ENCODE data around the gene SFMBT1. TPM values are rescaled to one million over a fixed set of nuclear protein-coding genes. Genes with fewer than 3 reads are reported as not detected.
A peak's percentile ranks its signal among the peaks of the same experiment; 100 is the strongest.

Gene SFMBT1
- total RNA-seq, 1 donor: 34.1 TPM

- no peak overlapping the region for H3K4me3 ChIP-seq (ENCODE audit: low read length)
Observed at GRCh38 chr3:53078656-53079055, 32.8 kb upstream of the SFMBT1 start.

DNA sequence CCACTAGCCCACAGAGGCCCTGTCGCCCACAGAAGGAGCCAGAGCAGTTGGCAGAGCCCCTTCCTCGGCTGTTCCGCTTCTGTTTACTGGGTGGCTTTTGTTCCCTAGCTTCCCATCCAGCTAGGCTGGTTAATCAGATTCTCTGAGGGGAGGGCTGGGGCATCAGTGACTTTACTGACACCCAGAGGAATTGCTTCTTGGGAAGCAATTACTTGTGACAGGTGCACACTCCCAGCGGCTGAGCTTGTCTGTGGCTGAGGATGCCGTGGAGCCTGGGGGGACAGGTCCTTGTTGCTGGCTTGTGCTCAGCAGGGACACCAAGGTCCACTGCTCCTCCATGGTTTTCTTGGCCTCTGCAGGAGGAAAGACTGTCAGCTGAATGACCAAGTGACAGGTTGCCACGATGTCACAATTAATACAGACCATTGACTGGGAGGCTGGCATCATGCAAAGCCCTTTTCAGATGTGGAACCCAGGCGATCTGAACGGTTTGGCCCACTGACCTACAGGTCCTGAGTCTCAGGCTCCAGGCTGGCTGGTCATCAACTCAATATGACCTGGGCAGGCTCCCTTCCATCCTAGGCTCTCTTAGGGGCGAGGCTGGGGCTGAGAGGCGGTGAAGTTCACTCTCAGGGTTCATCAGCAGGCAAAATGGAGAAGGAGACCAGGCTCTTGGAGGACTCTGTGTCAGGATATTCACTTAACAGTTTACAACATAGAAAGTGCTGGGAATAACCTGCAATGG is 31.8 kb upstream of the SFMBT1 start:
- Histone ChIP-seq H3K9me3 (ENCODE audit: low read depth, low read length) (no peaks in the 10 kb centered on the region), H3K27me3 (ENCODE audit: insufficient read depth, low read length) (no peaks in the 10 kb centered on the region), H3K4me3 (ENCODE audit: low read length) (no peak overlapping the region), H3K4me1 (ENCODE audit: insufficient read depth, low read length) (peaks cover 5% of the 10 kb centered on the region)

More at GRCh38 chr3:53078656-53079055, 32.8 kb upstream of the SFMBT1 start:
- Histone ChIP-seq H3K27me3 (ENCODE audit: insufficient read depth, low read length) (no peaks in the 10 kb centered on the region), H3K4me1 (ENCODE audit: insufficient read depth, low read length) (peaks cover under 1% of the 10 kb centered on the region), H3K9me3 (ENCODE audit: low read depth, low read length) (no peaks in the 10 kb centered on the region)

DNA sequence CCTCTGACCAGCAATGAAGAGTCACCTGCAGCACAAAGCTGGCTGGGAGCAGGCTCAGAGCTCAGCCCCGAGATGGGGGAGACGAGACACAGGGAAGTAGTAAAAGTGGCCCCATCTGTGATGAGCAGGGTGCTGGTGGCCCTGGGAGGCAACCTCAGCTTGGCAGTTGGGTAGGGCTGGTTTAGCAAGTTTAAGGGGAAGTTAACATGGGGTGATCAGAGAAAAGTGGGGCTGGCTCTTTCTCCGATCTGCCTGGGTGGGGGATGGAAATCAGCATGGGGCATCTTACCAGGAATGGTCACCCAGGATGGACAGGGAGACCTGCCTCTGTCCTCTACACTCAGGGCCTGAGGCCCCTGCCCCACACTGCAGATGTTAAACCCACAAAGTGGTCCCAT is 29.9 kb upstream of the SFMBT1 start:
- Histone ChIP-seq H3K4me1 (ENCODE audit: insufficient read depth, low read length) (peaks cover 16% of the 10 kb centered on the region), H3K27me3 (ENCODE audit: insufficient read depth, low read length) (no peaks in the 10 kb centered on the region), H3K9me3 (ENCODE audit: low read depth, low read length) (no peaks in the 10 kb centered on the region), H3K4me3 (ENCODE audit: low read length) (no peak overlapping the region)

- Histone ChIP-seq H3K4me3 (ENCODE audit: low read length) (no peak overlapping the region), H3K4me1 (ENCODE audit: insufficient read depth, low read length) (peaks cover 16% of the 10 kb centered on the region), H3K27me3 (ENCODE audit: insufficient read depth, low read length) (no peaks in the 10 kb centered on the region), H3K9me3 (ENCODE audit: low read depth, low read length) (no peaks in the 10 kb centered on the region)
Observed at GRCh38 chr3:53074761-53075742, 29.2 kb upstream of the SFMBT1 start.

GRCh38 chr3:53074366-53074696 is 28.5 kb upstream of the SFMBT1 start:
- Histone ChIP-seq H3K27me3 (ENCODE audit: insufficient read depth, low read length) (no peaks in the 10 kb centered on the region), H3K4me1 (ENCODE audit: insufficient read depth, low read length) (peaks cover 16% of the 10 kb centered on the region), H3K4me3 (ENCODE audit: low read length) (no peak overlapping the region), H3K9me3 (ENCODE audit: low read depth, low read length) (no peaks in the 10 kb centered on the region)

DNA sequence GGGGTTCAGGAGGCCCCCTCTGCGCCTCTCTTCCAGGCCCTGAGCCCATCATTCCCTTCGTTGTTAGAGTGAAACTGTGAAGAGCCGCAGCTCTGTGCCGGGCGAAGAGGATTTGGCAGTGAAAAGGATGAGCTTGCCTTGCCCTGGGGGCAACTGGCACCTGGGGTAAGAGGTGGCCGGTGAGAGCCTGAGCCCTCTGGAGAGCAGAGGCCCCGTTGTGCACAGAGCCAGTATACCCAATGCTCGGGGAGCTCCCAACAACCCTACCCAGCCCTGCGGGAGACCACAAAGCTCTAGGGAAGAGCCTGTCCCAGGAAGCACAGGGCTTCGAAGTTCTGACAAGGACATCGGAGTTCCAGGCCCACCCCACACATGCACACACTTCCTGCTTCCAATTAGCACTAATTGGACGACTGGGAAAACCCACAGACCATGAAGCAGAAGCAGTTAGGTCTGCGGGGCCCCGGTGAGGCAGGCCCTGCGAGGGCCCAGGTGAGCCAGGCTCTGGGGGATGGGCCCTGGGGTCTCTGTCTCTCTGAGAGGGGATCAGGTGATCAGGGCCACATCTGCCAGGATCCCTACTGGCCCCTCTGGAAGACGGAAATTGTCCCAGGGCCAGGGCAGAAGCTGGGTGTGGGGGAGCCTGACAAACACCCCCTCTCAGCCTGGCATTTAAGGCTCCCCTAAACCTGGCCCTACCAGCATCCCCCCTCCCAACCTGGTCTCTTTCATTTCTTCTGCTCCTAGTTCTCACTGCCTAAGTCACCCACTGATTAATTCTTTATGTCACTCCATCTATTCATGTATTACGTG is 27.9 kb upstream of the SFMBT1 start:
- Histone ChIP-seq H3K4me1 (ENCODE audit: insufficient read depth, low read length) (peaks cover 16% of the 10 kb centered on the region), H3K9me3 (ENCODE audit: low read depth, low read length) (no peaks in the 10 kb centered on the region), H3K27me3 (ENCODE audit: insufficient read depth, low read length) (no peaks in the 10 kb centered on the region), H3K4me3 (ENCODE audit: low read length) (peak overlapping the region; percentile 56)

DNA sequence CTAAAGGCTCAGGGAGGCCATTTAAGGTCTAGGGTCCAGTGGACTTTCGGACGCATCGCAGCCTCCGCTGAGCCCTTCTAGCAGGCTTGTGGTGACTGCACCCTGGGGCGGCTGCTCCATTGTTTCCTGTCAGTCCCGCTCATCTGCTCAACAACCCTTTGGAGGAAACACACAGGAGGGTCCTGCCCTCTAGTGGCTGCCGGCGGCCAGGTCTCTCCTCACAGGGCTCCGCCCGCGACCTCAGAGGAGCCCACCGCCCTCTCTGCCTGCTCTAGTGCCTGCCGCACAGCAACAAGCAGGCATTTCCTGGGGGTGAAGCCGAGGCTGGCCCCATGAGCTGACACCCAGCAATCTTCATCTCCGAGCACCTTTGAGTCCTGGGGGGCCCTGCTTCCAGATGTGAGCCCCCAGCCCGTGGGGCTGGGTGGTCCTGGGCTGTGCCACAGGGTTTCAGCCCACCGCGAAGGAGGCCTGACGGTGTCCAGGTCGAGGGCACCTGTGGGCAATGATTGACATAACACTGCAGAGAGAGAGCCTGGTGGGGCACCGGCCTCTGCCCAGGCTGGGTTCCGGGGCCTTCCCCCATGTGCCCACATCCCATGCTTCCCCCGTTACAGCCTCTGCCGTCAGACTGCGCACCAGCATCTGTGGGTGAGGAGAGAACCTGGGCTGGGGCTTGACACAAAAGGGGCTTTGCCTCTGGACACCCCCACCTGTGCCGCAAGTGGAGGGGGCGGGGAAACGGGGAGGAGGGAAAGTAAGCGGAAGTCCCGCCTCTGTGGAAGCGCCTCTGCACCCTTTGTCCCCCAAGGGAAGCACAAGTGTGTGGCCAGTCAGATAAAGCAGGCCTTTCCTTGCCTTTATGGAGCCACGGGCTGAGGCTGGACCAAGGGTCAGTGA is 27.0 kb upstream of the SFMBT1 start:
- Histone ChIP-seq H3K9me3 (ENCODE audit: low read depth, low read length) (no peaks in the 10 kb centered on the region), H3K4me3 (ENCODE audit: low read length) (peak overlapping the region; percentile 56), H3K27me3 (ENCODE audit: insufficient read depth, low read length) (no peaks in the 10 kb centered on the region), H3K4me1 (ENCODE audit: insufficient read depth, low read length) (peaks cover 16% of the 10 kb centered on the region)

DNA sequence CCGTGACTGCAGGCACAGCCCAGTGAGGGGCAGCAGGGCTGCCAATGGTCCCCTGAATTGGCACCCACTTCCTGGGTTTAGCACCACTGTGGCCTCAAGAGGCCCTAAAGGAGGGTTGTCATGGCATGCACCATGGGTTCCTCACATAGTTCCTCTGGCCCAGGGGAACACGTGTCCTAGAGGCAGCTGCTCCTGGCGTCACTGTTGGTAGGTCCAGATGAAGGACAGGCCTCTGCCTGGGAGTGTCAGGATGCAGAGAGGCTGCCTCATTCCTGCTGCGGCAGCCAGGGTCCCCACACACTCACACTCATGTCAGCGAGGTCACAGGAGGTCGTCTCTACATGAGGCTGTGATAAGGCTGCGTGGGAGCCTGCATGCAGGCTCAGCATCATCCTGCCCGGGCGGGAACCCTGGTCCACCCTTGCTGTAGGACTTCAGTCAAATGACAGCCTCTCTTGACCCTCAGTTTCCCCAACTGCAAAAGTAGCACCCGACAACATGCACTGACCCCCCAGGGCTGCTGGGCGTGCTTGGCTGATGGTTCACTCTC is 26.1 kb upstream of the SFMBT1 start:
- Histone ChIP-seq H3K4me3 (ENCODE audit: low read length) (no peak overlapping the region), H3K27me3 (ENCODE audit: insufficient read depth, low read length) (no peaks in the 10 kb centered on the region), H3K9me3 (ENCODE audit: low read depth, low read length) (no peaks in the 10 kb centered on the region), H3K4me1 (ENCODE audit: insufficient read depth, low read length) (peaks cover 16% of the 10 kb centered on the region)

DNA sequence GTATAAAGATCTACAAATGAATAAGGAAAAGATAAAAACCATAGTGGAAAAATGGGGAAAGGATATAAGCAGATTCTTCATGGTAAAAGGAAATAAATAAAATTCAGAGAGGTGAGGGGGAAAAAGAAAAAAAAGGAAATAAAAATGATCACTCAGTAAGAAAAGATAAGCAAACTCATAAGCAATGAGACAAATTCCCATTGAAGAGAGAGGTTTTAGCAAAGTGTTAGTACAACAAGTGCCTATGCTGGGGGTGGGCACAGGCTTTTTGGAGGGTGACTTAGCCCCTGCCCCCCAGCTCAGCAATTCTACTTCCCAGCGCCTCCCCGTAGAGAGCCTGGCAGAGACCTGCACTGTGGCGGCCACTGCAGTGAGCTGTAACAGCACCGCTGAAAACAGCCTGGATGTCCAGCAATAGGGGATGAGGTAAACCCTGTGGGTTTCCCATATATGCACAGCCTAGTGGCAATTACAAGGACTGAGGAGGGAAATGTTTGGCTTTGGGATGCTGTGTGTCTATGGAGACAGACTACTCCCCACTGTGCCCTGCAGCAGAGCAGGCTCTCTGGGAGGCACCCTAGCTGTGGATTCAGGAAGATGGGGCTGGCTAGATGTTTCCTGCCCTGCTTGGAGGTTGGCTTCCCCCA is 23.7 kb upstream of the SFMBT1 start:
- Histone ChIP-seq H3K4me1 (ENCODE audit: insufficient read depth, low read length) (peaks cover 16% of the 10 kb centered on the region), H3K27me3 (ENCODE audit: insufficient read depth, low read length) (no peaks in the 10 kb centered on the region), H3K9me3 (ENCODE audit: low read depth, low read length) (no peaks in the 10 kb centered on the region), H3K4me3 (ENCODE audit: low read length) (no peak overlapping the region)

GRCh38 chr3:53068176-53068575 is 22.3 kb upstream of the SFMBT1 start:
- H3K9me3 ChIP-seq (ENCODE audit: low read depth, low read length): no peaks in the 10 kb centered on the region
- H3K4me3 ChIP-seq (ENCODE audit: low read length): no peak overlapping the region
- H3K27me3 ChIP-seq (ENCODE audit: insufficient read depth, low read length): no peaks in the 10 kb centered on the region
- peaks cover 11% of the 10 kb centered on the region for H3K4me1 ChIP-seq (ENCODE audit: insufficient read depth, low read length)

- H3K9me3 ChIP-seq (ENCODE audit: low read depth, low read length): no peaks in the 10 kb centered on the region
- peaks cover 2% of the 10 kb centered on the region for H3K27me3 ChIP-seq (ENCODE audit: insufficient read depth, low read length)
- peaks cover 11% of the 10 kb centered on the region for H3K4me1 ChIP-seq (ENCODE audit: insufficient read depth, low read length)
- no peak overlapping the region for H3K4me3 ChIP-seq (ENCODE audit: low read length)
Observed at GRCh38 chr3:53067567-53067966, 21.7 kb upstream of the SFMBT1 start.

DNA sequence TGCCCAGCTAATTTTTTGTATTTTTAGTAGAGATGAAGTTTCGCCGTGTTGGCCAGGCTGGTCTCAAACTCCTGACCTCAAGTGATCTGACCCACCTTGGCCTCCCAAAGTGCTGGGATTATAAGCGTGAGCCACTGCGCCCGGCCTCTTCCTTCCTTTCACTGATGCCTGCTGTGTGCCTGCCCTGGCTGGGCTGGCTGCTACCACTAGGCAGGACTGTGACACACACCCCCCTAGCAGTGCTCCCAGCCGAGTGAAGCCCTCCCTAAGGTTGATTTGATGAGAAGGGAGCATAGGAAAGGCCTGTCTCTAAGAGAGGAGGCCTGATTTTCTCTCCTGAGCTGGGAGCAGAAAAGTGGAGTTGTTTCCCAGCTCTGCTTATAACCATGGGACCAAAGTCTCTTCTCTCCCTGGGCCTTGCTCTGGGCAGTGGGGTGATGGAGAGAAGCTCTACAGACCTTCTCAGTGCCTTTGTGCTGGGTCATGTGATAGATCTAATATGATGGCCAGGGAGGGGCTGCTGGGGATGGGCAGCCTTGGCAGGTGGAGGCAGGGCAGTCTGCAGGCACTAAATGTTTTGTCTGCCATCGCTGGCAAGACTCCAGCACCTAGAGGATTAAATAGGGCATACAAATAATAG is 20.1 kb upstream of the SFMBT1 start:
- Histone ChIP-seq H3K4me1 (ENCODE audit: insufficient read depth, low read length) (no peaks in the 10 kb centered on the region), H3K4me3 (ENCODE audit: low read length) (no peak overlapping the region), H3K9me3 (ENCODE audit: low read depth, low read length) (no peaks in the 10 kb centered on the region), H3K27me3 (ENCODE audit: insufficient read depth, low read length) (peaks cover 2% of the 10 kb centered on the region)

DNA sequence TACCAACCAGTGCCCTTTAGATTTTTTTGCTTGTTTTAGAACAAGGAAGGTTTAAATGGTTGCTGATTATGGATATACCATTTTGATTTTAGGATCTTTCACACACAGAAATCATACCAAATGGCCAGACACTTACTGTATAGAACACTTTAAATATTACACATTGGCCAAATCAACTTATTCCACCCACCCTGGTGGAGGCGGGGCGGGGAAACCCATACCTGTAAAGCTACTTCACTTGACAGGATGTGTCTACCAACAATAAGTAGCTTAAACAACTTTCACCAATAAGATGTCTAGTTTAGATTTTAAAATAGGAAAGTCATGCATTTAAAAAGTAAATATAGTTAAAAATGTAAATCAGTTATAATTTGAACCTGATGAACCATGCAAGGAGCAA is 17.0 kb upstream of the SFMBT1 start:
- H3K27me3 ChIP-seq (ENCODE audit: insufficient read depth, low read length): peaks cover 2% of the 10 kb centered on the region
- H3K4me1 ChIP-seq (ENCODE audit: insufficient read depth, low read length): no peaks in the 10 kb centered on the region
- H3K4me3 ChIP-seq (ENCODE audit: low read length): no peak overlapping the region
- no peaks in the 10 kb centered on the region for H3K9me3 ChIP-seq (ENCODE audit: low read depth, low read length)
